HepG2 (cell line): ENCODE results near the gene CBX7. TPM values are rescaled to one million over a fixed set of nuclear protein-coding genes. Genes with fewer than 3 reads are reported as not detected.

Source experiments
- ATAC-seq: fragments of 200-7000 bp; cut with Tn5 transposase; 3 replicates; pipeline ENCODE4 v1.9.1; 2020; ENCODE audit warnings: mild to moderate bottlenecking, moderate library complexity
- BruUV-seq: library from RNA; stranded (reverse); fragments of 400-500 nt; replicated peaks from 2 replicates; lab custom pipeline; 2021; lab: Mats Ljungman, UMichigan
- CTCF ChIA-PET: fragments of 300-600 bp; formaldehyde crosslinking; extraction: SDS; loops from one replicate; lab custom pipeline; 2021; ENCODE audit warnings: low total read pairs, inconsistent platforms, low intra/inter-chr PET ratio; lab: Yijun Ruan, JAX
- POLR2A ChIA-PET: fragments of 350-600 bp; sonication (Branson Sonifier 250); formaldehyde crosslinking; loops from one replicate; lab custom pipeline; 2020; ENCODE audit warnings: antibody characterized with exemption, inconsistent platforms; lab: Yijun Ruan, JAX
- DNase-seq: peaks from one replicate; pipeline ENCODE4 v3.0.0-alpha.2; 2015; ENCODE audit warnings: low spot score
- FAIRE-seq: peaks from 3 replicates; lab custom pipeline; 2011; peaks lifted over from hg19 to GRCh38; lab: Jason Lieb, UNC
- H2AFZ ChIP-seq: one replicate; pipeline ENCODE4 v1.6.1; 2011; ENCODE audit warnings: low read length, inconsistent platforms
- H3K27ac ChIP-seq: fragments of 300-600 bp; 3 replicates; pipeline ENCODE4 v1.8.0; 2011; ENCODE audit warnings: mixed run types, mild to moderate bottlenecking, mixed read lengths, low read length, inconsistent platforms; ENCODE audit not compliant: insufficient read depth; ENCODE audit errors: extremely low read length
- H3K27me3 ChIP-seq, 2 experiments: fragments of 200-600 bp in 1 of 2; 2 replicates in 1 of 2; 3 replicates in 1 of 2; pipeline versions ENCODE4 v1.6.0 to v1.8.0; 2011; ENCODE audit warnings: low read length in 2 of 2, mild to moderate bottlenecking in 2 of 2, moderate library complexity in 2 of 2, inconsistent platforms in 1 of 2; ENCODE audit not compliant: insufficient read depth in 2 of 2, control insufficient read depth in 1 of 2
- H3K36me3 ChIP-seq, 2 experiments: fragments of 200-600 bp in 1 of 2; replicated peaks in 1 of 2; 2 replicates in 1 of 2; 3 replicates in 1 of 2; pipeline versions ENCODE4 v1.5.1 to v1.8.0; 2011; ENCODE audit warnings: low read length in 2 of 2, inconsistent platforms in 1 of 2; ENCODE audit not compliant: insufficient read depth in 2 of 2, control insufficient read depth in 1 of 2
- H3K4me1 ChIP-seq: 2 replicates; pipeline ENCODE4 v1.5.1; 2012; ENCODE audit warnings: low read length, inconsistent platforms; ENCODE audit not compliant: insufficient read depth
- H3K4me2 ChIP-seq: 2 replicates; pipeline ENCODE4 v1.6.0; 2011; ENCODE audit warnings: low read depth, low read length, inconsistent platforms
- H3K4me3 ChIP-seq, 3 experiments: fragments of 200-600 bp in 1 of 3; sonication (generic), shearing (Covaris generic) in 1 of 3; replicated peaks in 1 of 3; 2 replicates each; pipeline ENCODE4 v1.5.1; 2011 to 2016; ENCODE audit warnings: low read length in 3 of 3, inconsistent platforms in 2 of 3, low read depth in 2 of 3, mild to moderate bottlenecking in 2 of 3, control low read depth in 1 of 3, mixed read lengths in 1 of 3; ENCODE audit not compliant: insufficient read depth in 1 of 3
- H3K79me2 ChIP-seq: one replicate; pipeline ENCODE4 v1.6.1; 2011; ENCODE audit warnings: low read length, inconsistent platforms; ENCODE audit not compliant: insufficient read depth
- H3K9ac ChIP-seq: 2 replicates; pipeline ENCODE4 v1.6.0; 2011; ENCODE audit warnings: mild to moderate bottlenecking, low read depth, low read length, inconsistent platforms; ENCODE audit not compliant: insufficient read depth
- H3K9me3 ChIP-seq: 2 replicates; pipeline ENCODE4 v1.5.1; 2012; ENCODE audit warnings: mild to moderate bottlenecking, low read length
- H4K20me1 ChIP-seq: 2 replicates; pipeline ENCODE4 v1.6.0; 2011; ENCODE audit warnings: inconsistent platforms, mild to moderate bottlenecking, low read length, moderate library complexity; ENCODE audit not compliant: insufficient read depth
- AGO1 ChIP-seq: fragments of 200-400 bp; formaldehyde crosslinking; IDR thresholded peaks from 2 replicates; pipeline ENCODE4 v1.6.1; 2017; ENCODE audit warnings: mild to moderate bottlenecking, low read depth, low read length, moderate library complexity; ENCODE audit not compliant: poor library complexity, severe bottlenecking
- CREM ChIP-seq, 2 experiments: sonication (generic) in 1 of 2; formaldehyde crosslinking in 1 of 2; IDR thresholded peaks; 2 replicates each; pipeline versions ENCODE4 v1.4.0 to v1.6.1; 2016 to 2020; ENCODE audit warnings: antibody characterized with exemption in 1 of 2, mild to moderate bottlenecking in 1 of 2, missing genetic modification reagents in 1 of 2
- DMAP1 ChIP-seq: IDR thresholded peaks from 2 replicates; pipeline ENCODE4 v1.6.1; 2016
- FOXK2 ChIP-seq: fragments of 450-650 bp; IDR thresholded peaks from 2 replicates; pipeline ENCODE4 v1.6.1; 2016
- KLF16 ChIP-seq, 2 experiments: sonication (generic) in 1 of 2; formaldehyde crosslinking in 1 of 2; IDR thresholded peaks; 2 replicates each; pipeline versions ENCODE4 v1.6.1 to v1.8.0; 2016 to 2023; ENCODE audit warnings: missing genetic modification reagents in 2 of 2, missing compliant biosample characterization in 1 of 2
- LCORL ChIP-seq, 2 experiments: fragments of 450-650 bp in 1 of 2; sonication (generic) in 1 of 2; formaldehyde crosslinking in 1 of 2; IDR thresholded peaks; 2 replicates each; pipeline versions ENCODE4 v1.5.0 to v1.6.1; 2017 to 2020; ENCODE audit warnings: antibody characterized with exemption in 1 of 2, missing genetic modification reagents in 1 of 2
- MBNL3 ChIP-seq: fragments of 250-450 bp; sonication (Bioruptor Pico); conservative IDR thresholded peaks from 2 replicates; pipeline ENCODE4 v1.8.0; 2022; ENCODE audit warnings: mild to moderate bottlenecking, inconsistent platforms
- RBFOX2 ChIP-seq: fragments of 200-400 bp; formaldehyde crosslinking; IDR thresholded peaks from 2 replicates; pipeline ENCODE4 v1.6.1; 2017; ENCODE audit warnings: low read depth, mild to moderate bottlenecking, low read length
- ZFP36 ChIP-seq: fragments of 150-350 bp; IDR thresholded peaks from 2 replicates; pipeline ENCODE4 v1.6.1; 2018; ENCODE audit warnings: borderline replicate concordance, low read length, low read depth; ENCODE audit not compliant: partially characterized antibody
- ZNF451 ChIP-seq: sonication (generic); formaldehyde crosslinking; IDR thresholded peaks from 2 replicates; pipeline ENCODE4 v1.5.0; 2020; ENCODE audit warnings: mild to moderate bottlenecking, missing genetic modification reagents
- ZNF557 ChIP-seq: sonication (generic); formaldehyde crosslinking; IDR thresholded peaks from 2 replicates; pipeline ENCODE4 v1.4.0; 2020; ENCODE audit warnings: missing genetic modification reagents
- WGBS: methylation state at CpG from one replicate; pipeline ENCODE4 v1.1.6; 2017; ENCODE audit warnings: low lambda C conversion rate; 5-methylcytosine and 5-hydroxymethylcytosine counted together
- in situ Hi-C: cut with HindIII; loops from 2 replicates; pipeline ENCODE4 v1.10.0; 2017; ENCODE audit warnings: low pct_unique_long_range_greater_than_20kb; ENCODE audit not compliant: extremely low pct_ligation_motif_present
- intact Hi-C: fragments of 100-400 bp; cut with micrococcal nuclease; formaldehyde crosslinking; loops from one replicate; pipeline ENCODE4 v1.10.0; 2022; ENCODE audit not compliant: unreplicated experiment
- polyA plus RNA-seq, 8 experiments: library from polyadenylated mRNA; depleted of rRNA in 3 of 8; stranded (reverse) in 7 of 8; unstranded in 1 of 8; fragments of >200 nt; fragmentation: Illumina TruSeq in 4 of 8; extraction: Trizol in 4 of 8; gene quantifications; 2 replicates each; pipeline versions ENCODE4 v1.2.1 to v1.2.3, GENCODE V29; 2011 to 2016; ENCODE audit warnings: low read depth in 4 of 8, missing spikeins in 1 of 8, mixed read lengths in 1 of 8; ENCODE audit not compliant: insufficient read depth in 1 of 8
- total RNA-seq, 5 experiments: library from RNA; depleted of rRNA; stranded (reverse); fragments of >200 nt; fragmentation: Illumina TruSeq; extraction: Trizol; gene quantifications; 2 replicates each; pipeline ENCODE4 v1.2.3, GENCODE V29; 2016; ENCODE audit warnings: low read depth in 1 of 5
- TF ChIP-seq, protein P1 (sequence below): sonication (generic); formaldehyde crosslinking; IDR thresholded peaks from 2 replicates; pipeline ENCODE4 v1.4.0; 2020; ENCODE audit warnings: mild to moderate bottlenecking, missing genetic modification reagents
- TF ChIP-seq, protein P2 (sequence below): sonication (generic); formaldehyde crosslinking; IDR thresholded peaks from 2 replicates; pipeline ENCODE4 v1.8.0; 2022; ENCODE audit warnings: mild to moderate bottlenecking, missing genetic modification reagents; ENCODE audit not compliant: insufficient replicate concordance

The CBX7 gene
- total and polyA plus RNA-seq, 2 of the 13 experiments (the other 11 are each of a cell fraction or from before 2014, with no cell fraction given): 0.35 to 4.9 TPM

DNA sequence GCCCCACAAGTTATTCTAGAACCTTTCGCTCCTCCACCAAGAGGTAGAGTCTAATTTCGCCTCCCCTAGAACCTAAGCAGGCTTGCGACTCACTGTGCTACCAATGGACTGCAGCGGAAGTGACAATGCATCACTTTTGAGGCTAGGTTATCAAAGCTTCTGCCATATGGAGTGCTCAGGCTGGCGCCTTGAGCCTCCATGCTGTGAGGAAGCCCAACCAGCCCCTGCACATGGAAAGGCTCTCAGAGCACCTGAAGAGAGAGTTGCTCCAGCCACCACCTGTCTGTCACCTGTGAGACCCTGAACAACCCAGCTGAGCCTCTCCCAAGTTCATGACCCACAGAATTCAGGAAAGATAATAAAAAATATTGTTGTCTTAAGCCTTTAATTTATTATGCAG is 29.3 kb upstream of the CBX7 start (continued):
- TF ChIP-seq AGO1 (no peak), MBNL3 (CRISPR knock-in tag) (no peak), FOXK2 (no peak)

DNA sequence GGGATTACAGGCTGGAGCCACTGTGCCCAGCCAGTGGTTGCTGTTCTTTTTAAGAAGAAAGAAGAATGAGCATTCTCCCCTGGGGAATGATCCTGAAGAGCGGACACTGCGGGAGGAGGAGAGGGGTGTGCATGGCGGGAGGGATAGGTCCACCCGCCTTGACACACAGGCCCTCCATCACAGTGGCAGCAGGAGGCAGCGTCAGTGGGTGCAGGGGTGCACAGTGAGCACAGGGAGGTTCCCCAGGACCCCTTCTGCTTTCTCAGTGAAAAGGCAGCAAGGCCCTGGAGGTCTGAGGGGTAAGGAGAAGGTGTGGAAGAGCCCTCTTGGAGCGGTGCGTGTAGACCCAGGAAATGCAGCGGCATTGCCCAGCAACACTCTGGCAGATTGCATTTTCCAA is 28.9 kb upstream of the CBX7 start:
- DNase-seq: no peak
- no peaks in the 10 kb centered on the region for H3K79me2 ChIP-seq
- no peak for ATAC-seq
- H2AFZ ChIP-seq: no peak overlapping the region
- ChIA-PET CTCF (no interaction called here), POLR2A (no interaction called here)
- no peaks in the 10 kb centered on the region for H4K20me1 ChIP-seq
- intact Hi-C loops (no loop called here), in situ Hi-C loops (no loop called here)
- FAIRE-seq: no peak
- no peak overlapping the region for H3K27ac ChIP-seq
- no peak overlapping the region for H3K9ac ChIP-seq
- peaks cover 0 to 14% of the 10 kb centered on the region in 2 experiments; a peak in 1 of 5 replicates for H3K27me3 ChIP-seq
- H3K36me3 ChIP-seq: no peaks in the 10 kb centered on the region
- no peak for TF ChIP-seq DMAP1
- H3K4me3 ChIP-seq: no peak overlapping the region
- H3K4me2 ChIP-seq: no peak overlapping the region
- 96% methylated on average over 7 of the region's 8 CpGs for WGBS
- H3K4me1 ChIP-seq: peaks cover 59% of the 10 kb centered on the region
- H3K9me3 ChIP-seq: no peaks in the 10 kb centered on the region
- BruUV-seq: no TSS peak

DNA sequence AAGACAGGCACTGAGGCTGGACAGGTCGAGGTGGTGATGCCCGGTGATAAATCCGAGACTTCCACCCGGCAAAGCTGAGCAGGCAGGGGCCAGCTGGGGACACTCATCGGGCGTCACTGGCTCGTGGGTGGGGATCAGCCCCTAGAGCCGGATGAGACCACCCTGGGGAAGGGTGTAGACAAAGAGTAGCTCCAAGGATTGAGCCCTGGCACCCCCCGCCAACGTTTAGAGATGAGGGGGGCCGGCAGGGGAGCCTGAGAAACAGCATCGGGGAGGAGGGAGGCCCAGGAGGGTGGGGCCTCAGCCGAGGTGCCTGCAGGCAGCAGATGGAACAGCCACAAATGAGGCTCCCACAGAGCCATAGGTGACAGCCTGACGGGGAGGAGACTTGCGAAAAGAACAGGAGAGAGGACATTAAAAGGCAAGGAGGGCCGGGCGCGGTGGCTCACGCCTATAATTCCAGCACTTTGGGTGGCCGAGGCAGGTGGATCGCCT is 27.4 kb upstream of the CBX7 start:
- WGBS: 60% methylated on average over 15 of the region's 21 CpGs
- DNase-seq: no peak
- FAIRE-seq: no peak
- Histone ChIP-seq H3K9me3 (no peaks in the 10 kb centered on the region), H3K4me2 (peak overlapping the region; percentile 25; the same call in 1 of the 2 replicates), H4K20me1 (no peaks in the 10 kb centered on the region), H3K9ac (no peak overlapping the region), H3K36me3 (no peaks in the 10 kb centered on the region), H3K79me2 (no peaks in the 10 kb centered on the region), H3K4me1 (peaks cover 59% of the 10 kb centered on the region), H3K27me3 (peaks cover 0 to 9% of the 10 kb centered on the region in 2 experiments; a peak in 1 of 5 replicates), H3K27ac (no peak overlapping the region), H2AFZ (no peak overlapping the region), H3K4me3 (no peak overlapping the region)
- in situ Hi-C loops: loop anchor here (5.0 kb wide), 1 partner anchor 62 kb away; the partner anchor contains the start of gene PDGFB
- CTCF ChIA-PET: no interaction called here
- no TSS peak for BruUV-seq
- POLR2A ChIA-PET: interaction anchor here (1.3 to 1.4 kb wide), 2 partner anchors 28 to 140 kb away, joined by 3 to 4 read pairs; partner anchors contain the start of gene CBX7
- ATAC-seq: no peak
- intact Hi-C loops: loop anchor here (10.0 kb wide), 1 partner anchor 65 kb away; the partner anchor contains the start of gene PDGFB
- no peak for TF ChIP-seq CREM (IDR thresholded peaks at IDR 0.05)
- no peak for TF ChIP-seq CREM (CRISPR knock-in tag; IDR thresholded peaks at IDR 0.05)
- no peak for TF ChIP-seq ZNF451 (CRISPR knock-in tag)
- no peak for TF ChIP-seq ZNF557 (CRISPR knock-in tag)
- TF ChIP-seq, protein P1, sequence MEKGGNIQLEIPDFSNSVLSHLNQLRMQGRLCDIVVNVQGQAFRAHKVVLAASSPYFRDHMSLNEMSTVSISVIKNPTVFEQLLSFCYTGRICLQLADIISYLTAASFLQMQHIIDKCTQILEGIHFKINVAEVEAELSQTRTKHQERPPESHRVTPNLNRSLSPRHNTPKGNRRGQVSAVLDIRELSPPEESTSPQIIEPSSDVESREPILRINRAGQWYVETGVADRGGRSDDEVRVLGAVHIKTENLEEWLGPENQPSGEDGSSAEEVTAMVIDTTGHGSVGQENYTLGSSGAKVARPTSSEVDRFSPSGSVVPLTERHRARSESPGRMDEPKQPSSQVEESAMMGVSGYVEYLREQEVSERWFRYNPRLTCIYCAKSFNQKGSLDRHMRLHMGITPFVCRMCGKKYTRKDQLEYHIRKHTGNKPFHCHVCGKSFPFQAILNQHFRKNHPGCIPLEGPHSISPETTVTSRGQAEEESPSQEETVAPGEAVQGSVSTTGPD (CRISPR knock-in tag): no peak
- no peak for TF ChIP-seq KLF16 (CRISPR knock-in tag; IDR thresholded peaks at IDR 0.05)
- TF ChIP-seq LCORL (IDR thresholded peaks at IDR 0.05): no peak
- no peak for TF ChIP-seq LCORL (CRISPR knock-in tag; IDR thresholded peaks at IDR 0.05)
- TF ChIP-seq RBFOX2: no peak
- TF ChIP-seq, protein P2, sequence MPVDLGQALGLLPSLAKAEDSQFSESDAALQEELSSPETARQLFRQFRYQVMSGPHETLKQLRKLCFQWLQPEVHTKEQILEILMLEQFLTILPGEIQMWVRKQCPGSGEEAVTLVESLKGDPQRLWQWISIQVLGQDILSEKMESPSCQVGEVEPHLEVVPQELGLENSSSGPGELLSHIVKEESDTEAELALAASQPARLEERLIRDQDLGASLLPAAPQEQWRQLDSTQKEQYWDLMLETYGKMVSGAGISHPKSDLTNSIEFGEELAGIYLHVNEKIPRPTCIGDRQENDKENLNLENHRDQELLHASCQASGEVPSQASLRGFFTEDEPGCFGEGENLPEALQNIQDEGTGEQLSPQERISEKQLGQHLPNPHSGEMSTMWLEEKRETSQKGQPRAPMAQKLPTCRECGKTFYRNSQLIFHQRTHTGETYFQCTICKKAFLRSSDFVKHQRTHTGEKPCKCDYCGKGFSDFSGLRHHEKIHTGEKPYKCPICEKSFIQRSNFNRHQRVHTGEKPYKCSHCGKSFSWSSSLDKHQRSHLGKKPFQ (CRISPR knock-in tag): no peak
- no peak for TF ChIP-seq ZFP36
